Measurements from ENCODE around the gene KLHL6. TPM values are rescaled to one million over a fixed set of nuclear protein-coding genes. Genes with fewer than 3 reads are reported as not detected.
"Not testable (repeated sequence)": the region's sequence is repeated elsewhere in the genome, so short reads cannot be mapped to it uniquely, and the experiment has no call there.

Gene KLHL6
- total RNA-seq, 2 donors from 2014 or later, result 0.41 to 1.4 TPM

DNA sequence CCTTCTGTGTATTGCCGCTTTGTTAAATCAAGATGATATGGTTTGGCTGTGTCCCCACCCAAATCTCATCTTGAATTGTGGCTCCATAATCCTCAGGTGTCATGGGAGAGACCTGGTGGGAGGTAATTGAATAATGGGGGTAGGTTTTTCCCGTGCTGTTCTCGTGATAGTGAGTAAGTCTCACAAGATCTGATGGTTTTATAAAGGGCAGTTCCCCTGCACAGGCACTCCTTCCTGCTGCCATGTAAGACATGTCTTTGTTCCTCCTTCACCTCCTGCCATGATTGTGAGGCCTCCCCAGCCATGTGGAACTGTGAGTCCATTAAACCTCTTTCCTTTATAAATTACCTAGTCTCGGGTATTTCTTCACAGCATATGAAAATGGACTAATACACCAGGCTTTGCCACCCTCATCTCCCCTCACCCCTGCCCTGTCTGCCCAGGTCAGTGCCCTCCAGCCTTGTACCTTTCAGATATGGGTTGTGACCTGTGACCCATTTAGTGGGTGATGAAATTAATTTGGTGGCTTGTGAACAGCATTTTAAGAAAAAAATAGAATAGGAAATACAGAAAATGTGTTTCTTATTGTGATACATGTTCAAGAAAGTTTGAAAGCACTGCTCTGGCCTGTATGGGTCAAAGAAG is 71.0 kb downstream of the KLHL6 start:
- no peak overlapping the region for H3K4me3 ChIP-seq
- TF ChIP-seq, protein P1, sequence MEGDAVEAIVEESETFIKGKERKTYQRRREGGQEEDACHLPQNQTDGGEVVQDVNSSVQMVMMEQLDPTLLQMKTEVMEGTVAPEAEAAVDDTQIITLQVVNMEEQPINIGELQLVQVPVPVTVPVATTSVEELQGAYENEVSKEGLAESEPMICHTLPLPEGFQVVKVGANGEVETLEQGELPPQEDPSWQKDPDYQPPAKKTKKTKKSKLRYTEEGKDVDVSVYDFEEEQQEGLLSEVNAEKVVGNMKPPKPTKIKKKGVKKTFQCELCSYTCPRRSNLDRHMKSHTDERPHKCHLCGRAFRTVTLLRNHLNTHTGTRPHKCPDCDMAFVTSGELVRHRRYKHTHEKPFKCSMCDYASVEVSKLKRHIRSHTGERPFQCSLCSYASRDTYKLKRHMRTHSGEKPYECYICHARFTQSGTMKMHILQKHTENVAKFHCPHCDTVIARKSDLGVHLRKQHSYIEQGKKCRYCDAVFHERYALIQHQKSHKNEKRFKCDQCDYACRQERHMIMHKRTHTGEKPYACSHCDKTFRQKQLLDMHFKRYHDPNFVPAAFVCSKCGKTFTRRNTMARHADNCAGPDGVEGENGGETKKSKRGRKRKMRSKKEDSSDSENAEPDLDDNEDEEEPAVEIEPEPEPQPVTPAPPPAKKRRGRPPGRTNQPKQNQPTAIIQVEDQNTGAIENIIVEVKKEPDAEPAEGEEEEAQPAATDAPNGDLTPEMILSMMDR (IDR thresholded peaks at IDR 0.05), result no peak
- H3K9me3 ChIP-seq, result no peaks in the 10 kb centered on the region
- H3K27me3 ChIP-seq, result no peaks in the 10 kb centered on the region
- DNase-seq (ENCODE audit: low spot score), result peak; percentile 9
- no peak overlapping the region for H3K27ac ChIP-seq
- H3K4me1 ChIP-seq, result peaks cover 0 to 12% of the 10 kb centered on the region in 2 donors
- H3K36me3 ChIP-seq, result no peaks in the 10 kb centered on the region

GRCh38 chr3:183481582-183481981 is 73.9 kb downstream of the KLHL6 start:
- Histone ChIP-seq H3K27ac (no peak overlapping the region), H3K4me3 (no peak overlapping the region), H3K27me3 (no peaks in the 10 kb centered on the region), H3K4me1 (peaks cover 0 to 16% of the 10 kb centered on the region in 2 donors), H3K36me3 (no peaks in the 10 kb centered on the region), H3K9me3 (no peaks in the 10 kb centered on the region)
- TF ChIP-seq, protein P1 (IDR thresholded peaks at IDR 0.05), result no peak
- no peak for DNase-seq (ENCODE audit: low spot score)

DNA sequence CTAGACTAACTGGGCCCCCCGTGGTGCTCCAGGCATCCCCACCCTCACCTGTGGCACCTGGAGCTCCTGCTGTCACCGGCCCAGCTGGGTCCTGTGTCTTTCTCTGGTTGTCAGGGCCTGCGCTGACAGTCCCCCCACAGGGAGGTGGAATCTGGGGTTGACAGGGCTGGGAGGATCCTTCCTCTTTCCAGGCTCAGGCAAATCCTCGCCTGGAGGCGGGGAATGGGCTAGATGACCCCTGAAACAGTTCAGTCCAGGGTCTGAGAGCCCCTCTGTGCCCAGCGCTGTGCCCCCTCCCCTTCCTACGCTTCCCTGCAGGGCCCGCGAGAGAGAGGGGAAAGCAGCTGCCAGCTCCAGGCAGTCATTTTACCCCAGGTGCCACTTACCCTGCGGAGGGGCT is 77.0 kb downstream of the KLHL6 start:
- TF ChIP-seq, protein P1 (IDR thresholded peaks at IDR 0.05), result no peak
- Histone ChIP-seq H3K9me3 (no peaks in the 10 kb centered on the region), H3K4me3 (no peak overlapping the region), H3K27ac (no peak overlapping the region), H3K4me1 (peaks cover 0 to 15% of the 10 kb centered on the region in 2 donors), H3K27me3 (no peaks in the 10 kb centered on the region), H3K36me3 (no peaks in the 10 kb centered on the region)
- DNase-seq (ENCODE audit: low spot score), result peak; percentile 36

- H3K36me3 ChIP-seq, result no peaks in the 10 kb centered on the region
- DNase-seq (ENCODE audit: low spot score), result peak; percentile 21
- H3K27ac ChIP-seq, result no peak overlapping the region
- TF ChIP-seq, protein P1 (IDR thresholded peaks at IDR 0.05), result no peak
- no peak overlapping the region for H3K4me3 ChIP-seq
- peaks cover 0 to 9% of the 10 kb centered on the region in 2 donors for H3K4me1 ChIP-seq
- no peaks in the 10 kb centered on the region for H3K27me3 ChIP-seq
- H3K9me3 ChIP-seq, result no peaks in the 10 kb centered on the region
Observed at GRCh38 chr3:183477801-183478456, 77.6 kb downstream of the KLHL6 start.

GRCh38 chr3:183475764-183476162 is 79.7 kb downstream of the KLHL6 start:
- H3K27ac ChIP-seq, H3K4me1 ChIP-seq, H3K4me3 ChIP-seq, H3K9me3 ChIP-seq, H3K27me3 ChIP-seq, H3K36me3 ChIP-seq: not testable (repeated sequence)
- DNase-seq (ENCODE audit: low spot score), result peak; percentile 7

- TF ChIP-seq, protein P1 (IDR thresholded peaks at IDR 0.05), result no peak
- Histone ChIP-seq H3K36me3 (no peaks in the 10 kb centered on the region), H3K27ac (no peak overlapping the region), H3K9me3 (no peaks in the 10 kb centered on the region), H3K27me3 (no peaks in the 10 kb centered on the region), H3K4me3 (no peak overlapping the region), H3K4me1 (peaks cover 0 to 9% of the 10 kb centered on the region in 2 donors)
- peak; percentile 34 for DNase-seq (ENCODE audit: low spot score)
Observed at GRCh38 chr3:183475016-183475763, 80.3 kb downstream of the KLHL6 start.
